A673 (cell line): Measurements from ENCODE around the gene SLIT1.

Experiments
- EZH2 ChIP-seq: fragments of 200-600 bp; sonication (generic); IDR thresholded peaks from 2 replicates; pipeline ENCODE4 v1.6.1; 2017; ENCODE audit warnings: borderline replicate concordance, low read depth, mild to moderate bottlenecking, mixed read lengths, antibody characterized with exemption, low read length; ENCODE audit not compliant: poor library complexity, severe bottlenecking
- TF ChIP-seq, protein P1 (sequence below): fragments of 300-800, 200-600 bp; sonication (generic); conservative IDR thresholded peaks from 2 replicates; pipeline ENCODE4 v1.5.1; 2017; ENCODE audit warnings: low read depth, mild to moderate bottlenecking, antibody characterized with exemption, low read length, moderate library complexity, mixed read lengths

DNA sequence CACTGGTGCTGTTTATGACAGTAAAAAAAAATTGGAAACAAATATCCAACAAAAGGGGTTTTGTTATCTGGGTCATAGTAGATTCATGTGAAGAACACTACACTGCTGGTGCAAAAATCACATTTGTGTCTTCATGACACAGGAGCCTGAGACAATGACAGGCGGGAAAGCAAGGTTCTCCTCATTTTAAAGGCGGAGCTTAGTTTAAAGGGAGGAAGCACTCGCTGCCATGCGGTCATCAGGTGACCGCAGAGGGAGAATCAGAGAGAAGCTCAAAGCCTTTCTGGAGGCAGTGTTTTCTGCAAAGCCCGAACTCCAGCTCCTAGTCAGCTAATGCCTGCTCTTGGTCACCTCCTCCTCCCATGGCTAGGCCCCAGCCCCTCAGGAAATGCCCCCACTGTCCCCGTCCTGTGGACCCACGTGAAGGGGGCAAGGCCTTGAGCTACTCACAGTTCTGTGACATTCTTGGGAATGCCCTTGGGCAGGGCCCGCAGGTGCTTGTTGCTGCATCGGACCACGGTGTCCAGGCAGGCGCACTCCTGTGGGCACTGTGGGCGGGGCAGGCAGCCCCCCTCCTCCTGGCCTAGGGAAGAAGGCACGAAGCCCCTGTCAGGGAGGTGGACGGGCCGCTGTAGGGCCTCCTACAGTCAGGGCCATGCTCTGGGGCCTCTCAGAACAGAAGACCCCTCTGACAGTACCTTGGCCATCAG lies 146.1 kb downstream of the SLIT1 start:
- TF ChIP-seq, protein P1, sequence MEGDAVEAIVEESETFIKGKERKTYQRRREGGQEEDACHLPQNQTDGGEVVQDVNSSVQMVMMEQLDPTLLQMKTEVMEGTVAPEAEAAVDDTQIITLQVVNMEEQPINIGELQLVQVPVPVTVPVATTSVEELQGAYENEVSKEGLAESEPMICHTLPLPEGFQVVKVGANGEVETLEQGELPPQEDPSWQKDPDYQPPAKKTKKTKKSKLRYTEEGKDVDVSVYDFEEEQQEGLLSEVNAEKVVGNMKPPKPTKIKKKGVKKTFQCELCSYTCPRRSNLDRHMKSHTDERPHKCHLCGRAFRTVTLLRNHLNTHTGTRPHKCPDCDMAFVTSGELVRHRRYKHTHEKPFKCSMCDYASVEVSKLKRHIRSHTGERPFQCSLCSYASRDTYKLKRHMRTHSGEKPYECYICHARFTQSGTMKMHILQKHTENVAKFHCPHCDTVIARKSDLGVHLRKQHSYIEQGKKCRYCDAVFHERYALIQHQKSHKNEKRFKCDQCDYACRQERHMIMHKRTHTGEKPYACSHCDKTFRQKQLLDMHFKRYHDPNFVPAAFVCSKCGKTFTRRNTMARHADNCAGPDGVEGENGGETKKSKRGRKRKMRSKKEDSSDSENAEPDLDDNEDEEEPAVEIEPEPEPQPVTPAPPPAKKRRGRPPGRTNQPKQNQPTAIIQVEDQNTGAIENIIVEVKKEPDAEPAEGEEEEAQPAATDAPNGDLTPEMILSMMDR: no peak
- TF ChIP-seq EZH2: no peak
